Uterus (tissue), 4 donors: ENCODE measurements around the gene LRRC8C. TPM values are rescaled to one million over a fixed set of nuclear protein-coding genes. Genes with fewer than 3 reads are reported as not detected.
"Not testable (repeated sequence)": the region's sequence is repeated elsewhere in the genome, so short reads cannot be mapped to it uniquely, and the experiment has no call there.

Source experiments
- DNase-seq, 2 donors: peaks; one replicate each; pipeline ENCODE4 v3.0.0-alpha.2; 2019 to 2020
- H3K27ac ChIP-seq, 2 donors: fragments of 200-600 bp; sonication (generic); 1 replicate in 1 of 2; 2 replicates in 1 of 2; pipeline ENCODE4 v1.5.1; 2016 to 2018
- H3K27me3 ChIP-seq, 2 donors: fragments of 200-600 bp; sonication (generic); one replicate each; pipeline ENCODE4 v1.5.1; 2018 to 2019; ENCODE audit warnings: control low read depth in 1 of 2
- H3K36me3 ChIP-seq, 2 donors: fragments of 200-600 bp; sonication (generic); one replicate each; pipeline ENCODE4 v1.5.1; 2019; ENCODE audit warnings: control low read depth in 1 of 2
- H3K4me1 ChIP-seq, 2 donors: fragments of 200-600 bp; sonication (generic); one replicate each; pipeline ENCODE4 v1.5.1; 2018 to 2019; ENCODE audit warnings: control low read depth in 1 of 2
- H3K4me3 ChIP-seq, 2 donors: fragments of 200-600 bp; sonication (generic); 1 replicate in 1 of 2; 2 replicates in 1 of 2; pipeline ENCODE4 v1.5.1; 2018 to 2019; ENCODE audit warnings: mild to moderate bottlenecking in 1 of 2
- H3K9me3 ChIP-seq, 2 donors: fragments of 200-600 bp; sonication (generic); one replicate each; pipeline ENCODE4 v1.5.1; 2019; ENCODE audit warnings: control low read depth in 1 of 2
- POLR2A ChIP-seq, 2 donors: fragments of 450-650 bp; IDR thresholded peaks; one replicate each; pipeline ENCODE4 v1.6.1; 2016; ENCODE audit warnings: antibody characterized with exemption in 2 of 2, mild to moderate bottlenecking in 1 of 2, moderate library complexity in 1 of 2
- intact Hi-C: fragments of 100-400 bp; cut with DNase I; formaldehyde crosslinking; loops from one replicate; pipeline ENCODE4 v1.15.1; 2023; ENCODE audit warnings: low total_unique reads
- total RNA-seq, 4 donors: library from RNA; depleted of rRNA in 3 of 4; stranded (reverse); fragments of >200 nt in 3 of 4; gene quantifications; one replicate each; pipeline versions ENCODE4 v1.1.0 to v1.2.4, GENCODE V29; 2014 to 2023
- TF ChIP-seq, protein P1 (sequence below), 4 experiments: fragments of 200-600 bp in 2 of 4; fragments of 450-650 bp in 2 of 4; sonication (generic) in 2 of 4; IDR thresholded peaks; one replicate each; pipeline ENCODE4 v1.5.1; 2016 to 2019; ENCODE audit warnings: antibody characterized with exemption in 4 of 4, mild to moderate bottlenecking in 2 of 4, moderate library complexity in 1 of 4
- donor health status: DM: yes; HTN: yes; CAD: no.

Gene LRRC8C
- total RNA-seq, 4 donors from 2014 or later: 10.9 to 23.8 (median 19.8) TPM

DNA sequence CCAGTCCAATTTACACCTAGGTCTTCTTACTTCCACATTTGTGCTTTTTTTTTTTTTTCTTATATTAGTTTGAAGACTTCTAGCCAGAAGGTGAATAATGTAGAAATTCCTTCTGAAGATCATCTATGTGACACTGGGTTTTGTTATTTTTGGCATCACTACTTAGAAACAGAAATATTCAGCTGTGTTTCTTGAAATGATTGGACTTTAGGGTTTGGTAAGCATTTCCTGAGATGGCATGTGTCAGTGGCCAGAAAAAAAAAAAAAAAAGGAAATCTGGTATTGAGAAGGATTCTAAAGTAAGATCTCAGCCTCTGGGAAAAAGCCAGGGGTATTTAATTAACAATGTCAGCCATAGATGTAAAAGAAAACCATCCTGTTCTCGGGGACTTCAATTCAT is 43.4 kb upstream of the LRRC8C start:
- Histone ChIP-seq H3K4me3 (no peak overlapping the region), H3K4me1 (no peaks in the 10 kb centered on the region), H3K27ac (no peak overlapping the region), H3K27me3 (no peaks in the 10 kb centered on the region), H3K9me3 (no peaks in the 10 kb centered on the region), H3K36me3 (no peaks in the 10 kb centered on the region)
- DNase-seq: no peak
- TF ChIP-seq, protein P1, sequence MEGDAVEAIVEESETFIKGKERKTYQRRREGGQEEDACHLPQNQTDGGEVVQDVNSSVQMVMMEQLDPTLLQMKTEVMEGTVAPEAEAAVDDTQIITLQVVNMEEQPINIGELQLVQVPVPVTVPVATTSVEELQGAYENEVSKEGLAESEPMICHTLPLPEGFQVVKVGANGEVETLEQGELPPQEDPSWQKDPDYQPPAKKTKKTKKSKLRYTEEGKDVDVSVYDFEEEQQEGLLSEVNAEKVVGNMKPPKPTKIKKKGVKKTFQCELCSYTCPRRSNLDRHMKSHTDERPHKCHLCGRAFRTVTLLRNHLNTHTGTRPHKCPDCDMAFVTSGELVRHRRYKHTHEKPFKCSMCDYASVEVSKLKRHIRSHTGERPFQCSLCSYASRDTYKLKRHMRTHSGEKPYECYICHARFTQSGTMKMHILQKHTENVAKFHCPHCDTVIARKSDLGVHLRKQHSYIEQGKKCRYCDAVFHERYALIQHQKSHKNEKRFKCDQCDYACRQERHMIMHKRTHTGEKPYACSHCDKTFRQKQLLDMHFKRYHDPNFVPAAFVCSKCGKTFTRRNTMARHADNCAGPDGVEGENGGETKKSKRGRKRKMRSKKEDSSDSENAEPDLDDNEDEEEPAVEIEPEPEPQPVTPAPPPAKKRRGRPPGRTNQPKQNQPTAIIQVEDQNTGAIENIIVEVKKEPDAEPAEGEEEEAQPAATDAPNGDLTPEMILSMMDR (IDR thresholded peaks at IDR 0.05): no peak
- TF ChIP-seq POLR2A (IDR thresholded peaks at IDR 0.05): no peak
- intact Hi-C loops: no loop called here

DNA sequence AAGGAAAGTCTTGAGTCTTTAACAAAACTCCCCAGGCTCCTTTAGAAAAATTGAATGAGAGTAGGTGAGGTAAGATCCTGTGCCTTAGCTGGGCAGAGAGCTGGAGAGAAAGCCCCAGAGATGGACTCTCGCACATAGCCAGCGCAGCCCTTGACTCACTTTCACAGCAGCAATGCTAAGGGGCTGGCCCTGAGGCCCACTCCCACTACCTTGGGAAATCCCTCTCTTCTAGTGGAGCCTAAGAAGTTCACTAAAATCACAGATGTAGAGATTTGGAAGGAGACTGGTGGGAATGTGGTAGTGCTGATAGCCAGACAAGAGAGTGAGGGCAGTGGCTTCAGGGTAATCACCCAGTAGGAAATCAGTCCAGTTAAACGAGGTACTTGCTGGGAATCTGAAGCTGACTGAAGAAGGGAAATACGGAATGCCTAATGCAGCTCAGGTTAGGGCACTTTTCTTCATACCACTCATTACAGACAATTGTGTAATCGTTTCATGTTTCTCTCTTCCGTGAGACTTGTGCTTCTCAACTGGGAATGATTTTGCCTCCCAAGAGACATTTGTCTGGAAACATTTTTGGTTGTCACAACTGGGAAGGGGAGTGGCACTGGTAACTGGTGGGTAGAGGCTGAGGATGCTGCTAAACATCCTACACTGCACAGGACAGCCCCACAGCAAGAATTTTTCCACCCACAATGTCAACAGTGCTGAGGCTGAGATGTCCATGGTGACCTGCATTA is 42.4 kb upstream of the LRRC8C start:
- TF ChIP-seq, protein P1 (IDR thresholded peaks at IDR 0.05): no peak
- no peak for TF ChIP-seq POLR2A (IDR thresholded peaks at IDR 0.05)
- DNase-seq: no peak
- Histone ChIP-seq H3K27me3 (no peaks in the 10 kb centered on the region), H3K27ac (no peak overlapping the region), H3K36me3 (no peaks in the 10 kb centered on the region), H3K4me1 (no peaks in the 10 kb centered on the region), H3K4me3 (no peak overlapping the region), H3K9me3 (no peaks in the 10 kb centered on the region)
- intact Hi-C loops: no loop called here

DNA sequence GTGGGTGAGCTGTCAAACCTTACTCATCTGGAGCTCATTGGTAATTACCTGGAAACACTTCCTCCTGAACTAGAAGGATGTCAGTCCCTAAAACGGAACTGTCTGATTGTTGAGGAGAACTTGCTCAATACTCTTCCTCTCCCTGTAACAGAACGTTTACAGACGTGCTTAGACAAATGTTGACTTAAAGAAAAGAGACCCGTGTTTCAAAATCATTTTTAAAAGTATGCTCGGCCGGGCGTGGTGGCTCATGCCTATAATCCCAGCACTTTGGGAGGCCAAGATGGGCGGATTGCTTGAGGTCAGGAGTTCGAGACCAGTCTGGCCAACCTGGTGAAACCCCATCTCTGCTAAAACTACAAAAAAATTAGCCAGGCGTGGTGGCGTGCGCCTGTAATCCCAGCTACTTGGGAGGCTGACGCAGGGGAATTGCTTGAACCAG is 40.0 kb upstream of the LRRC8C start:
- H3K36me3 ChIP-seq, H3K4me3 ChIP-seq, H3K9me3 ChIP-seq, H3K4me1 ChIP-seq, H3K27me3 ChIP-seq, DNase-seq, H3K27ac ChIP-seq, intact Hi-C loops: not testable (repeated sequence)

DNA sequence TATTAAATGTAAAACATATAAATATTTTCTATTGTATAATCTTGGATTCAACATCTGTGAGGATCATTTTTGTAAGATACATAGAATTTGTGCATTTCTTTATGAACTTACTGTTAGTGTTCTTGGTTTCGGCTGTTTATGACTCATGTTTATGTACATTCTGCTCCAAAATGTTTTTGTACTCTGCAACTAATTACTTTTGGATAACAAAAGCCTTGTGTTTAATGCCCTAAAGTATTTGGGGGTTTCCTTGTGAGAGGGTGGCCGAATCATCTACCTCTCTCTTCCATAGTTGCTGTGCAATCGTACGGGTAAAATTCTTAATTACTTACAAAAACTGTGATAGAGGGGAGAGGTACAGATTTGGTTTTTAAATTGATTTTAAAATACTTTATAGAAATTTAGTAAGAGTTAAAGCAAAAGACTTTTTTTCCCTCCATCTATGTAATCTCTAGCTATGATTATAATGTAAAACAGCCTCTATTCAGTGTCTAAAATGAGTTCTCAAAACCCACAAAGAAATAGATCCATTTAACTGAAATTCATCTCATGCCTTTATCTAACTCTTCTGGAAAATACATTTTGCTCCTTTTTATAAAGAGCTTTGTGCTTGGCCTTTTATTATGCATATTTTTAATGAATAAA is 38.7 kb upstream of the LRRC8C start:
- H3K9me3 ChIP-seq: no peaks in the 10 kb centered on the region
- no peaks in the 10 kb centered on the region for H3K4me1 ChIP-seq
- DNase-seq: no peak
- H3K36me3 ChIP-seq: no peaks in the 10 kb centered on the region
- intact Hi-C loops: no loop called here
- TF ChIP-seq POLR2A (IDR thresholded peaks at IDR 0.05): no peak
- TF ChIP-seq, protein P1 (IDR thresholded peaks at IDR 0.05): no peak
- no peak overlapping the region for H3K4me3 ChIP-seq
- H3K27ac ChIP-seq: no peak overlapping the region
- no peaks in the 10 kb centered on the region for H3K27me3 ChIP-seq

DNA sequence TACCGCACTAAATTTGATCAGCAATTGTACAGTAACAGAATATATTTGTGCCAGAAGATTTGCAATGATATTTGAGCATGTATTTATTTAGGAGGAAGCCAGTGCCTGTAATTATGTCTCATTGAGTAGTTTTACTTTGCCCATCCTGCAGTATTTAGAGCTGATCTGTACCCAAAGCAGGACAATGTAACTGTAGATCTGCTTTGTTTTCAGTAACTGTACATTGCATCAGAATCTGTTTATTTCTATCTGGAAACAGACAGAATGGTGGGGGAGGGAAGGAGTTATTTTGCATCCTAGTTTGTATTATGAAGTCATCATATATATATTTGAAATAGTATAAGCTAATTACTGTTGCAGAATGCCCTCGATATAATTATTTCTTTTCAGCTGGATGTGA is 36.2 kb upstream of the LRRC8C start:
- H3K4me1 ChIP-seq: no peaks in the 10 kb centered on the region
- no peak for DNase-seq
- TF ChIP-seq, protein P1 (IDR thresholded peaks at IDR 0.05): no peak
- TF ChIP-seq POLR2A (IDR thresholded peaks at IDR 0.05): no peak
- H3K36me3 ChIP-seq: no peaks in the 10 kb centered on the region
- H3K9me3 ChIP-seq: no peaks in the 10 kb centered on the region
- no peak overlapping the region for H3K4me3 ChIP-seq
- H3K27me3 ChIP-seq: no peaks in the 10 kb centered on the region
- H3K27ac ChIP-seq: no peak overlapping the region
- intact Hi-C loops: no loop called here
